HG02870 (cell line): ENCODE results near the gene SRCIN1.

Source experiments
- ATAC-seq: cut with Tn5 transposase; IDR thresholded peaks from one replicate; pipeline ENCODE4 v1.9.1; 2021; ENCODE audit warnings: mild to moderate bottlenecking, moderate library complexity; ENCODE audit not compliant: unreplicated experiment

Gene SRCIN1

DNA sequence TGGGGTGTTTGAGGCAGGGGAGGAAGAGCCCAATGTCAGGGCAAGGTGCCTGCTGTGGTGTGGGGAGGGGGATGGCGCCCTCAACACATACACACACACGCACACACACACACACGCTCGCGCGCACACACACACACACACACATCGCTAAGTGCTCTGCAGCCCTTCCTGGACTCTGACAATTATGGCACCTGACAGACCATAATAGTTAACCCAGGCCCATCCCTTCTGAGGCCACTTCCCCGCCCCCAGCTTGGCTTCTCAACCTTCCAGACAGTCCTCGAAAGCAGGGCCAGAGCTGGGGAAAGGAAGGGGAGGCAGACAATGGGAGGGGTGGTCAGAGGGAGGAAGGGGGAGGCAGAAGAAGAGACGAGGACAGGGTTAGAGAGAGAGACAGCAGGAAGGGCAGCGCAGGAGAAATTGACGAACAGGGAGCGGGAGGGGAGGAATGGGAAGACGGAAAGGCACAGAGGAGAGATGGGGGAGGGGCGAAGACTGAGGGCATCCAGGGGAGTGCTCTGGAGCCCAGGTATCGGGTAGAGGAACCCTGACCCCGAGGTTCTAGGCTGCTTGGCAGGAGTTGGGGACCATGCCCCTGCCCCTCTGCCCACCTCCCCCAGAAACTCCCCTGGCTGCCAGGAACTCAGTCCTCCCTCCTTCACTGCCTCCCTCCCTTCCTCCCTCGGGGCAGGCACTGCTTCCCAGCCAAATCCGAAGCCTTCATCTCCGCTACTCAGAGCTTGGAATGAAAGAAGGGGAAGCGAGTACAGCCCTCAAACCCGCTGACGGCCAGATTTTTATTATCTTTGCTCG lies 4.0 kb downstream of the SRCIN1 start:
- no peak for ATAC-seq

GRCh38 chr17:38600906-38601305 lies 4.8 kb downstream of the SRCIN1 start:
- no peak for ATAC-seq

DNA sequence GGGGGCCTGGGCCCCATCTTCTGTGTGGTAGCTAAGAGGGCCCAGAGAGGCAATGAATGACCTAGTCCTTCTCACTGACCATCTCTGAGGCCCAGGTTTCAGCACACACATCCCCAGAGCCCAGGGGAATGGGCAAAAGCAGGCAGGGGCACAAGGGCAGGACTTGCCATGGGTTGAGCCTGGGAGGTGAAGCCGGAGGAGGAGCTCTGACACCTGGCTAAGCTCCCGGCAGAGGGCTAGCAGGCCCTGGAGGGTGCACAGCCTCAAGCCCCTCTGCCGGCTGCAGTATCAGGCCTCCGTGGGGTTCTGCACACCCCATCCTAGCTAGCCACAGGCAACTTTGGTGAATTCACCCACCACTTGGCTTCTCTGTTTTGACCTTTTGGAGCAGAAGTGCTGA lies 5.3 kb downstream of the SRCIN1 start:
- ATAC-seq, result no peak

GRCh38 chr17:38599398-38599856 lies 6.3 kb downstream of the SRCIN1 start:
- ATAC-seq, result no peak

DNA sequence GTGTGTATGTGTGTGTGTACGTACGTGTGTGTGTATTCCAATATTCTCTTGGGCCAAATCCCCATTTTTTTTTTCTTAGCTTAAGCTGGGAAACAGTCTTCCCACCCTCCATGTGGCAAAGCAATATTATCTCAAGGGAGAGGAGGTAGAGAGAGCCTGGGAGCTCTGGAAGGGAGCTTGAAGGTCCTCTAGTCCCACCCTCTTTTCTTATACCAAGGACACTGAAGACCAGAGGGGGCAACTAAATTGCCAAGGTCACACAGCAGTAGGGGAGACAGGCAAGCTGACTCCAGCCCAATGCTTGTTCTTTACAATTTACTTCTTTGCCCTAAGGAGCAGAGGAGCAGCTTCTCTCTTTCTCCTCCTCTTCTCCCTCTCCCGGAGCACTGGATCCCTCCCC lies 6.8 kb downstream of the SRCIN1 start:
- no peak for ATAC-seq

DNA sequence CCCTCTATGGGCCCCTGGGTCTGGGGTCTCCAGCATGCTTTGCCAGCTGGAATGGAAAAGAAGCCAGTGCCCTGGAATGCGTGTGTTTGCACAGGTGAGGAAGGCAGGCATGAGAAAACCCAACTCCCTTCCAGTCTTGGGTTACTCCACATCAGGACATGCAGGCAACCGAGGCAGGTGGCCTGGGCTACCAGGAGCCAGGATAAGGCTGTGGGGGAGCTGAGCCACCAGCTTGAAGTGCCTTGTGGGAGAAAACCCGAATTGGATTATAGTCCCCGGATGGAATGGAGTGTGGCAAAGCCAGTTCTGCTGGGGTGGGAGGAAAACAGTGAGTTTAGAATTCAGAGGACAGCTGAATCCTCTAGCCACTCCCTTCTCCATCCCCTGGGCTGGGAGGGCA lies 7.2 kb downstream of the SRCIN1 start:
- ATAC-seq, result no peak

GRCh38 chr17:38597375-38597774 lies 8.4 kb downstream of the SRCIN1 start:
- ATAC-seq, result no peak

DNA sequence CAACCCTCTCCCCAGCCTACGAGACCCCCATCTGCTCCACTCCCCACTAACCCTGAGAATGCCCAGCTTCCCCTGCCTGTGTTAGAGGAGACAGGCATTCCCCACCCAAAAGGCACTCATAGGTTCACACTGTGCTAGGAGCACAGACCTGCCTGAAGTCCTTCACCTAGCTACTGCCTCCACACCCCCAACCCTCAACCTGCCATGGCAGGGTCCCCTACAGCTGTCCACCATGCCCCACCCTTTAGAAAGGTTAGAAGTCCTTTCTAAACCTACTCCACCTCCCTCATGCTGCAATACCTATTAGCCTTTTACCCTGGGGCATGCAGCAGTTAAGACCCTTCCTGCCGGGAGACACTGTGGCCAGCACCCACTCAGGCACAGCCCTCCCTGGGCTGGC lies 9.1 kb downstream of the SRCIN1 start:
- no peak for ATAC-seq

GRCh38 chr17:38595892-38596291 lies 9.9 kb downstream of the SRCIN1 start:
- ATAC-seq, result no peak

DNA sequence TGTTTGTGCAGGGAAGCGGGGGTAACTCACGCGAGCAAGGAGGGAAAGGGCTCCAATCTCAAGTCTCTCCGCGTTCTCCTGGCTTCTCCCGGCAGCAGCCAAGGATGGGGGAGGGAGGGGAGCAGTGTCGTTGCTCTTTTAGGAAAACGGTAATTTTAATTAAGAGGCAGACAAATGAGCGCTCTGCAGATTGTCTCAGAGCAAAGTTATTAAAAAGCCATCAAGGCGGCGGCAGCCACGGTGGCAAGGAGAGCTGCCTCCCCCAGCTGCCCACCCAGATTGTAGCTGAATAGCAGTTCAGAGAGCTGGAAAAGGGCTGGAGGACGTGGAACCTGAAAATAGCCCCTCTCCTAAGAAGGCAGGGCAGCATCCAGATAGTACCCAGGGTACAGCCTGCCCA lies 11.6 kb downstream of the SRCIN1 start:
- no peak for ATAC-seq

DNA sequence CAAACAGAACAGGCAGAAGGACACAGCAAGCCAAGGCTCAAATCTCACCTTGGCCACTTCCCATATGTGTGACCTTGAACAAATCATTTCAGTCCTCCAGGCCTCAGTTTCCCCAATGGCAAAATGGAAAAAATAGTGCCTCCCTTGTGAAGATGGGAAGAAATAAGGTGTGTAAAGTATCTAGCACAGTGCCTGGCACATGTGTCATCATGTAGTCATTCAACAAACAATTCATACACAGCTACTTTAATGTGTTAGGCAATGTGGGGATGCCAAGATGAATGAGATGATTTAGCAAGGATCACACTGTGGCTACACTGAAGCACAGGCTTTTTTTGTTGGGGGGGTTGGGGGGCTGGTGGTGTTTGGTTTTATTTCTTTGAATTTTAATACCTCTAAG lies 13.3 kb downstream of the SRCIN1 start:
- no peak for ATAC-seq

- ATAC-seq, result no peak
Measured at GRCh38 chr17:38591759-38592241, 14.0 kb downstream of the SRCIN1 start.

DNA sequence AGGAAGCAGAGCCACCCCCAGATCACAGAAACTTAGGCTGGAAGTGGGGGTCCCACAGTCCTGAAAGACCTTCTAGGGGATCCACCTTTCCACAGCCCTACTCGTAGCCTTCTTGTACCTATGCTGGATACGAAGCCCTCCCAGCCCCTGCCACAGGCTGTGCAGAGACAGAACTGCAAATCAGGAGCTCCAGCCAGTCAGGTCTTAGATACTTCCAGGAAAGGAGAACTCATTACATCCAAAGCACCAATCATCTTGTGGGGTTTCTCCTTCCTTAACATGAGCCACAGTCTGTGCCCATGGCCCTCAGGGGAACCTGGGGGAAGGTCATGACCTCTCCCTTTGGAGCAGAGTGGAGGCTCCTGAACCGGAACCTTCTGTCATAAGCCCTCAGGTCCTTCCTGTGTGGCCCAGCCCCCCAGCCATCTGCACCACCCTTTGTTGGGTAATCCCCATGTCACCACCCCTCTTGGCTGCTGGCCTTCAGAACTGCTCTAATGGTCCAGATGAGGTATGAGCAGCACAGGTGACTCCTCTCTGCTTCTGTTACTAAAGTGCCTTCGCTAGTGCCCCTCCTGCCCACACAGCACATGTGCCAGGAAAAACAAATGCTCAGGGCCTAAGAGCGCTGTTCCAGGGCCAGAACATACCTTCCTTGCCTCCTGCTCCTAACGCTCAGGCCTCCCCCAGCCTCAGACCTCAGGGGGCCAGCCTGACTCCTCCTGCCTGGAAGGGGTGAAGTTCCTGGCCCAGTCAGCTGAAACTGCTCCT lies 14.6 kb downstream of the SRCIN1 start:
- ATAC-seq, result no peak

DNA sequence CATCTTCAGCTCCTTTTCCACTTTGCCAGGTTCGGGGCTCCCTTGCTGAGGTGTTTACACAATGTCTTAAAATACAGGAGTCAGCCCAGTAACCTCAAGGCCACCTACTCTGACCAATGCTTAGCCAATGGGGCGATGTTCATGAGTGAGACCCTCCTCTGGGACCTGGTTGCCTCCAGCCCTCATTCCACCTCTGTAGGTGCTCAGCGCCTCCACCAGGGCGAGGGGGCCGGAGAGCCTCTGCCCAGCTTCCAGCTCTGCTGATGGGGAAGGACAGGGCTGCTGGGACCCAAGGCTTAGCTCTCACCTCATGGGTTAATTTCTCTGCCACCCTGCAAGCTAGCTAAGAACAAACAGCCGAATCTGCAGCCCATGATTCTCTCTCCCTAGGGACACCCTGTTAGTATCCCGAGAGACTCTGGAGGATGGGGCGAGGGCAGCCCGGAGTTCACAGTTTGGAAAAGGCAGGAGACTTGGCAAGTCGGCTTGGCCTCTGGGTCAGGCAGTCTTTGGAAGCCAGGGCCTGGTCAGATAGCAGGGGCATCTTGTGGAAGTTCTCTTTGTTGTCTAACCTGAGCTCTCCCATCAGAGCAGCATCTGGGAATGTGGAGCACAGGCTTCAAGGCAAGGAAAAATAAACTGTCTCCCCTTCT lies 16.2 kb downstream of the SRCIN1 start:
- no peak for ATAC-seq

- no peak for ATAC-seq
Measured at GRCh38 chr17:38588788-38589174, 17.0 kb downstream of the SRCIN1 start.

- ATAC-seq, result no peak
Measured at GRCh38 chr17:38587947-38588787, 17.6 kb downstream of the SRCIN1 start.

- ATAC-seq, result no peak
Measured at GRCh38 chr17:38587203-38587602, 18.5 kb downstream of the SRCIN1 start.

DNA sequence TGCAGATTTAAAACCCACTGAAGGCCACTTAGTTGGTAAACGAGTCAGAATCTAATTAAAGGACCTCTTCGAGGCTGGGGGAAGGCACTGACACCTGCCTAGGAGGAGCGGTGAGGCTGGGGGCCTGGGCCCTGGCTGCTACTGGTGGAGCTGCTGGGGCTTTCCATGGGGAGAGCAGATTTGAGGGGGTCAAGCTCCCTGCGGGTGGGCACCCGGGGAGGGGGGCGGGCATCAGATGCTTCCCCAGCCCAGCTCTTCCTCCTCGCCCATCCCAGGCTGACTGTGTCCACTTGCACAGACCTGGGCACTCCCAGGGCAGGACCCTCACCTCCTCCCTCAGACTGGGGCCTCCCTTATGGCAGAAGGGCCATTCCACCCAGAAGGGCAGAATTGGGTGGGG lies 19.0 kb downstream of the SRCIN1 start:
- ATAC-seq, result no peak

GRCh38 chr17:38585918-38586529 lies 19.7 kb downstream of the SRCIN1 start:
- ATAC-seq, result no peak
